GM12878 (cell line): ENCODE measurements around the gene FRS3. TPM values are rescaled to one million over a fixed set of nuclear protein-coding genes. Genes with fewer than 3 reads are reported as not detected.

Experiments used
- ATAC-seq: fragments of 200-7000 bp; cut with Tn5 transposase; 3 replicates; pipeline ENCODE4 v1.9.1; 2020; ENCODE audit warnings: mild to moderate bottlenecking, moderate library complexity
- BruUV-seq: library from RNA; stranded (reverse); fragments of 400-500 nt; replicated peaks from 2 replicates; lab custom pipeline; 2021; lab: Mats Ljungman, UMichigan
- CTCF ChIA-PET: fragments of 300-600 bp; sonication (Branson Sonifier 250); formaldehyde crosslinking; extraction: SDS; loops from one replicate; lab custom pipeline; 2021; ENCODE audit warnings: inconsistent platforms; lab: Yijun Ruan, JAX
- POLR2A ChIA-PET: fragments of 350-600 bp; formaldehyde crosslinking; extraction: SDS; loops from one replicate; lab custom pipeline; 2021; ENCODE audit warnings: inconsistent platforms; lab: Charles Lee
- RAD21 ChIA-PET: fragments of 300-600 bp; sonication (Branson Sonifier 250); formaldehyde crosslinking; loops from one replicate; lab custom pipeline; 2023; ENCODE audit warnings: antibody characterized with exemption; ENCODE audit not compliant: unreplicated experiment; lab: Charles Lee
- SMC1A ChIA-PET: fragments of 300-600 bp; sonication (Branson Sonifier 250); formaldehyde crosslinking; loops from one replicate; lab custom pipeline; 2023; ENCODE audit not compliant: unreplicated experiment, uncharacterized antibody; lab: Charles Lee
- DNase-seq: peaks from one replicate; pipeline ENCODE4 v3.0.0-alpha.2; 2011; ENCODE audit warnings: low read depth, low spot score
- FAIRE-seq: peaks from 3 replicates; lab custom pipeline; 2011; peaks lifted over from hg19 to GRCh38; lab: Jason Lieb, UNC
- H2AFZ ChIP-seq: 2 replicates; pipeline ENCODE4 v1.6.0; 2011; ENCODE audit warnings: low read depth, low read length, control low read depth; ENCODE audit not compliant: control insufficient read depth
- H3K27ac ChIP-seq: 2 replicates; pipeline ENCODE4 v1.5.1; 2011; ENCODE audit warnings: control low read depth; ENCODE audit not compliant: control insufficient read depth, insufficient read depth
- H3K27me3 ChIP-seq, 2 experiments: replicated peaks in 1 of 2; 2 replicates each; pipeline versions ENCODE4 v1.6.0 to v1.6.1; 2011; ENCODE audit warnings: low read length in 1 of 2; ENCODE audit not compliant: control insufficient read depth in 2 of 2, insufficient read depth in 2 of 2
- H3K36me3 ChIP-seq, 2 experiments: 2 replicates each; pipeline ENCODE4 v1.5.1; 2011; ENCODE audit warnings: low read length in 1 of 2; ENCODE audit not compliant: control insufficient read depth in 2 of 2, insufficient read depth in 2 of 2
- H3K4me1 ChIP-seq: 2 replicates; pipeline ENCODE4 v1.6.1; 2011; ENCODE audit warnings: mild to moderate bottlenecking, low read length, moderate library complexity, mixed read lengths; ENCODE audit not compliant: control insufficient read depth, insufficient read depth
- H3K4me2 ChIP-seq: 2 replicates; pipeline ENCODE4 v1.6.0; 2011; ENCODE audit warnings: control low read depth; ENCODE audit not compliant: control insufficient read depth, insufficient read depth
- H3K4me3 ChIP-seq: fragments of 200-600 bp; sonication (generic); 2 replicates; pipeline ENCODE4 v1.5.1; 2016
- H3K79me2 ChIP-seq: 2 replicates; pipeline ENCODE4 v1.6.0; 2011; ENCODE audit warnings: low read length; ENCODE audit not compliant: control insufficient read depth, insufficient read depth
- H3K9ac ChIP-seq: 2 replicates; pipeline ENCODE4 v1.8.0; 2011; ENCODE audit warnings: low read length, control low read depth, mixed read lengths; ENCODE audit not compliant: control insufficient read depth, insufficient read depth
- H3K9me3 ChIP-seq: replicated peaks from 3 replicates; pipeline ENCODE4 v1.5.1; 2011; ENCODE audit warnings: mild to moderate bottlenecking, low read length; ENCODE audit not compliant: control insufficient read depth, insufficient read depth
- H4K20me1 ChIP-seq: 2 replicates; pipeline ENCODE4 v1.6.0; 2011; ENCODE audit not compliant: control insufficient read depth, insufficient read depth
- CEBPZ ChIP-seq: fragments of 150-350 bp; IDR thresholded peaks from 2 replicates; pipeline ENCODE4 v1.6.1; 2016; ENCODE audit warnings: low read depth, low read length
- CREM ChIP-seq: IDR thresholded peaks from 2 replicates; pipeline ENCODE4 v1.6.1; 2014; ENCODE audit warnings: antibody characterized with exemption, low read depth
- EED ChIP-seq: sonication (generic); IDR thresholded peaks from 2 replicates; pipeline ENCODE4 v1.6.1; 2016; ENCODE audit warnings: antibody characterized with exemption, low read depth
- FOXM1 ChIP-seq: IDR thresholded peaks from 2 replicates; pipeline ENCODE4 v1.6.1; 2012; ENCODE audit warnings: low read depth, mild to moderate bottlenecking, inconsistent platforms, low read length, moderate library complexity
- GATAD2B ChIP-seq: fragments of 450-650 bp; conservative IDR thresholded peaks from 2 replicates; pipeline ENCODE4 v1.6.1; 2017; ENCODE audit warnings: low read depth, mild to moderate bottlenecking, moderate library complexity
- HSF1 ChIP-seq: fragments of 150-350 bp; IDR thresholded peaks from 2 replicates; pipeline ENCODE4 v1.6.1; 2014; ENCODE audit warnings: mild to moderate bottlenecking, low read depth, low read length
- IKZF1 ChIP-seq: fragments of 450-650 bp; conservative IDR thresholded peaks from 2 replicates; pipeline ENCODE4 v1.6.1; 2017; ENCODE audit warnings: antibody characterized with exemption, mild to moderate bottlenecking
- SMAD1 ChIP-seq: fragments of 450-650 bp; IDR thresholded peaks from 2 replicates; pipeline ENCODE4 v1.6.1; 2018; ENCODE audit warnings: mild to moderate bottlenecking, low read depth; ENCODE audit not compliant: partially characterized antibody
- USF2 ChIP-seq: IDR thresholded peaks from 2 replicates; pipeline ENCODE4 v1.6.1; 2011; ENCODE audit warnings: low read depth, low read length, improper control_type of control experiment, borderline replicate concordance
- WGBS: methylation state at CpG from one replicate; pipeline ENCODE4 v1.1.6; 2016; ENCODE audit warnings: low lambda C conversion rate; ENCODE audit not compliant: insufficient replicate concordance, insufficient coverage; ENCODE audit errors: missing lambda C conversion rate; 5-methylcytosine and 5-hydroxymethylcytosine counted together
- in situ Hi-C: fragments of 300-500 bp; cut with MboI; formaldehyde crosslinking; loops from 9 replicates; pipeline ENCODE4 v1.14.3; 2018; ENCODE audit warnings: mixed read lengths
- intact Hi-C: fragments of 100-400 bp; cut with micrococcal nuclease; formaldehyde crosslinking; loops from one replicate; pipeline ENCODE4 v1.14.2; 2022; ENCODE audit not compliant: unreplicated experiment
- polyA plus RNA-seq, 11 experiments: library from polyadenylated mRNA; depleted of rRNA in 4 of 11; unstranded in 6 of 11; stranded (reverse) in 5 of 11; fragments of >200 nt; fragmentation: Nextera tagmentation in 4 of 11; fragmentation: Illumina TruSeq in 1 of 11; extraction: Ambion mirVana in 4 of 11; extraction: Trizol in 1 of 11; gene quantifications; 1 replicate in 1 of 11; 2 replicates in 10 of 11; pipeline versions ENCODE4 v1.2.1 to v1.2.3, GENCODE V29; 2011 to 2016; ENCODE audit warnings: inconsistent platforms in 2 of 11, missing spikeins in 2 of 11, low read depth in 1 of 11
- total RNA-seq, 4 experiments: library from RNA; depleted of rRNA in 3 of 4; stranded (reverse); fragments of >200 nt in 3 of 4; fragmentation: Illumina TruSeq in 1 of 4; extraction: Trizol in 1 of 4; gene quantifications; 2 replicates each; pipeline versions ENCODE4 v1.2.1 to v1.2.3, GENCODE V29; 2013 to 2021

Gene FRS3
- total and polyA plus RNA-seq, 10 of the 15 experiments (the other 5 are each of a cell fraction or from before 2014, with no cell fraction given), result 0.05 to 3.4 (median 1.5) TPM

- no peaks in the 10 kb centered on the region for H4K20me1 ChIP-seq
- TF ChIP-seq CREM (no peak), IKZF1 (no peak)
- TF ChIP-seq, all 136 proteins: peak for 0
- ChIA-PET RAD21 (no interaction called here), POLR2A (interaction anchor here (0.6 kb wide), 1 partner anchor 513 kb away, joined by 3 read pairs; no protein-coding TSS in a partner anchor), CTCF (interaction anchor here (1.1 to 2.6 kb wide), 2 partner anchors 14 to 230 kb away, joined by 3 to 9 read pairs; no protein-coding TSS in a partner anchor), SMC1A (interaction anchor here (0.9 to 1.4 kb wide), 3 partner anchors 17 to 32 kb away, joined by 3 to 4 read pairs (median 4); no protein-coding TSS in a partner anchor)
- Histone ChIP-seq H3K36me3 (no peaks in the 10 kb centered on the region), H3K79me2 (no peaks in the 10 kb centered on the region), H3K27me3 (no peaks in the 10 kb centered on the region), H3K27ac (no peak overlapping the region), H3K9ac (no peak overlapping the region), H3K4me3 (no peak overlapping the region), H3K9me3 (no peaks in the 10 kb centered on the region), H3K4me1 (no peaks in the 10 kb centered on the region), H3K4me2 (no peak overlapping the region), H2AFZ (no peak overlapping the region)
- FAIRE-seq (no peak), ATAC-seq (no peak), DNase-seq (no peak)
- intact Hi-C loops, result no loop called here
- WGBS, result 59% methylated on average over 4 of the region's 4 CpGs
- BruUV-seq, result no TSS peak
- in situ Hi-C loops, result no loop called here
Observed at GRCh38 chr6:41814629-41815028, 34.9 kb upstream of the FRS3 start.

GRCh38 chr6:41813956-41814355, 34.3 kb upstream of the FRS3 start:
- in situ Hi-C loops, result no loop called here
- no TSS peak for BruUV-seq
- no peak for TF ChIP-seq CEBPZ
- TF ChIP-seq USF2, result no peak
- no peak for TF ChIP-seq GATAD2B
- no peak for TF ChIP-seq FOXM1
- no peak for TF ChIP-seq SMAD1
- no peak for TF ChIP-seq EED
- TF ChIP-seq HSF1, result no peak

More at GRCh38 chr6:41813956-41814355, 34.3 kb upstream of the FRS3 start:
- intact Hi-C loops, result no loop called here
- Histone ChIP-seq H2AFZ (no peak overlapping the region), H3K4me3 (no peak overlapping the region), H3K4me2 (no peak overlapping the region), H3K27ac (no peak overlapping the region), H3K9me3 (no peaks in the 10 kb centered on the region), H3K4me1 (no peaks in the 10 kb centered on the region), H3K9ac (no peak overlapping the region), H3K27me3 (no peaks in the 10 kb centered on the region), H4K20me1 (no peaks in the 10 kb centered on the region), H3K79me2 (no peaks in the 10 kb centered on the region), H3K36me3 (no peaks in the 10 kb centered on the region)
- WGBS, result 93% methylated on average over 2 of the region's 2 CpGs
- ATAC-seq (no peak), FAIRE-seq (no peak), DNase-seq (no peak)
- RAD21 ChIA-PET, result interaction anchor here (0.6 kb wide), 1 partner anchor 34 kb away, joined by 3 read pairs; the partner anchor contains the start of gene PRICKLE4
- POLR2A ChIA-PET, result interaction anchor here (0.6 to 0.9 kb wide), 2 partner anchors 10 to 171 kb away, joined by 3 read pairs; no protein-coding TSS in a partner anchor
- CTCF ChIA-PET, result interaction anchor here (0.9 to 2.6 kb wide), 4 partner anchors 13 to 290 kb away, joined by 3 to 9 read pairs (median 4); no protein-coding TSS in a partner anchor
- SMC1A ChIA-PET, result interaction anchor here (0.9 to 1.4 kb wide), 3 partner anchors 18 to 79 kb away, joined by 3 to 4 read pairs (median 3); no protein-coding TSS in a partner anchor
